HCT116 (cell line): ENCODE results near the gene SLC30A4.

Experiments
- CEBPB ChIP-seq: IDR thresholded peaks from 2 replicates; pipeline ENCODE4 v1.6.1; 2012; ENCODE audit warnings: low read depth
- CTCF ChIP-seq, 3 experiments: fragments of 200-600 bp in 1 of 3; sonication (generic) in 1 of 3; IDR thresholded peaks in 2 of 3; conservative IDR thresholded peaks in 1 of 3; 2 replicates each; pipeline ENCODE4 v1.5.1; 2012 to 2017; ENCODE audit warnings: low read depth in 2 of 3, low read length in 2 of 3, antibody characterized with exemption in 1 of 3, borderline replicate concordance in 1 of 3, control low read depth in 1 of 3, mild to moderate bottlenecking in 1 of 3, mixed read lengths in 1 of 3, mixed run types in 1 of 3, moderate library complexity in 1 of 3; ENCODE audit not compliant: insufficient read depth in 1 of 3
- EGR1 ChIP-seq: IDR thresholded peaks from 2 replicates; pipeline ENCODE4 v1.6.1; 2012; ENCODE audit warnings: low read depth
- EZH2 ChIP-seq: fragments of 200-600 bp; sonication (generic); IDR thresholded peaks from 2 replicates; pipeline ENCODE4 v1.6.1; 2017; ENCODE audit warnings: antibody characterized with exemption, mixed run types
- POLR2AphosphoS5 ChIP-seq: IDR thresholded peaks from 2 replicates; pipeline ENCODE4 v1.6.1; 2011; ENCODE audit warnings: mild to moderate bottlenecking, low read depth, low read length, moderate library complexity
- SP1 ChIP-seq: IDR thresholded peaks from 2 replicates; pipeline ENCODE4 v1.6.1; 2012; ENCODE audit warnings: low read depth
- TF ChIP-seq, protein P1 (sequence below): IDR thresholded peaks from 2 replicates; pipeline ENCODE4 v1.6.1; 2012

DNA sequence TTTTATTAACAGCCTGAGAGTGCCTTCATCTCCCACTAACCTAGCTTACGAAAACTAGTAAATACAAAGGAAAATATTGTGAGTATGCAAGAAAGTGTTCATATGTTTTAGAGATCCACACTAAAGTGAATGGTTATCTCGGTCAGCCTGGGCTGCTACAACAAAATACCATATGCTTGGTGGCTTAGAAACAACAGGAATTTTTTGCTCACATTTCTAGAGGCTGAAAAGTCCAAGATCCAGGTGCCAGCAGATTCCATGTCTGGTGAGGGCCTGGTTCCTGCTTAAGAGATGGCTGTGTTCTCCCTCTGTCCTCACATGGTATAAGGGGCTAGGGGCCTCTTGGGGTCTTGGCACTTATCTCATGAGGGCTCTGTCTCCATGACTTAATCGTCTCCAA, 20.5 kb upstream of the SLC30A4 start:
- TF ChIP-seq CTCF (IDR thresholded peaks at IDR 0.05 in 2 of 3, conservative IDR thresholded peaks at IDR 0.05 in 1 of 3; ENCODE audit: borderline replicate concordance in 1 of 3, insufficient read depth in 1 of 3, low read depth in 2 of 3, low read length in 2 of 3) (no peak), POLR2AphosphoS5 (no peak), EZH2 (no peak), EGR1 (no peak), SP1 (no peak), CEBPB (no peak)
- TF ChIP-seq, protein P1, sequence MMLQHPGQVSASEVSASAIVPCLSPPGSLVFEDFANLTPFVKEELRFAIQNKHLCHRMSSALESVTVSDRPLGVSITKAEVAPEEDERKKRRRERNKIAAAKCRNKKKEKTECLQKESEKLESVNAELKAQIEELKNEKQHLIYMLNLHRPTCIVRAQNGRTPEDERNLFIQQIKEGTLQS = no peak
